IMR-90 (cell line): Measurements from ENCODE around the gene VSNL1. TPM values are rescaled to one million over a fixed set of nuclear protein-coding genes. Genes with fewer than 3 reads are reported as not detected.

Experiments
- ATAC-seq: fragments of 200-7000 bp; cut with Tn5 transposase; 2 replicates; pipeline ENCODE4 v1.9.1; 2020; ENCODE audit warnings: low read depth, mild to moderate bottlenecking, moderate library complexity
- BruUV-seq: library from RNA; stranded (reverse); fragments of 400-500 nt; replicated peaks from 2 replicates; lab custom pipeline; 2021; lab: Mats Ljungman, UMichigan
- CTCF ChIA-PET: fragments of 300-600 bp; formaldehyde crosslinking; extraction: SDS; loops from one replicate; lab custom pipeline; 2021; ENCODE audit warnings: antibody characterized with exemption; lab: Yijun Ruan, JAX
- POLR2A ChIA-PET: fragments of 300-600 bp; sonication (Branson Sonifier 250); formaldehyde crosslinking; loops from one replicate; lab custom pipeline; 2022; ENCODE audit warnings: antibody characterized with exemption; ENCODE audit not compliant: unreplicated experiment; lab: Charles Lee
- DNase-seq: peaks from one replicate; pipeline ENCODE4 v3.0.0; 2013
- H2AFZ ChIP-seq: replicated peaks from 2 replicates; pipeline ENCODE3; 2013; ENCODE audit warnings: low read length, mild to moderate bottlenecking; ENCODE audit not compliant: poor library complexity
- H2AK5ac ChIP-seq: 2 replicates; pipeline ENCODE4 v1.6.1; 2013; ENCODE audit warnings: low read depth, low read length, inconsistent platforms
- H2AK9ac ChIP-seq: replicated peaks from 2 replicates; pipeline ENCODE3; 2013; ENCODE audit warnings: mild to moderate bottlenecking, low read depth, low read length, moderate library complexity; ENCODE audit not compliant: poor library complexity
- H2BK120ac ChIP-seq: 2 replicates; pipeline ENCODE4 v1.6.1; 2013; ENCODE audit warnings: low read depth, low read length, inconsistent platforms
- H2BK15ac ChIP-seq: 3 replicates; pipeline ENCODE4 v1.6.1; 2013; ENCODE audit warnings: low read depth, low read length, inconsistent platforms
- H2BK20ac ChIP-seq: 2 replicates; pipeline ENCODE4 v1.6.1; 2013; ENCODE audit warnings: low read depth, mild to moderate bottlenecking, inconsistent platforms, low read length, moderate library complexity
- H2BK5ac ChIP-seq: 2 replicates; pipeline ENCODE4 v1.6.1; 2013; ENCODE audit warnings: mild to moderate bottlenecking, low read depth, low read length, inconsistent platforms; ENCODE audit not compliant: poor library complexity, severe bottlenecking
- H3K14ac ChIP-seq: replicated peaks from 2 replicates; pipeline ENCODE4 v1.6.1; 2013; ENCODE audit warnings: low read depth, low read length, inconsistent platforms
- H3K18ac ChIP-seq: 2 replicates; pipeline ENCODE4 v1.6.1; 2013; ENCODE audit warnings: low read depth, low read length, control low read depth
- H3K23ac ChIP-seq: 2 replicates; pipeline ENCODE4 v1.6.1; 2013; ENCODE audit warnings: low read depth, low read length, inconsistent platforms
- H3K27ac ChIP-seq: 2 replicates; pipeline ENCODE4 v1.5.1; 2013; ENCODE audit warnings: mild to moderate bottlenecking, control low read depth, low read length; ENCODE audit not compliant: insufficient read depth
- H3K27me3 ChIP-seq: 2 replicates; pipeline ENCODE4 v1.6.1; 2013; ENCODE audit warnings: low read length; ENCODE audit not compliant: control insufficient read depth, insufficient read depth
- H3K36me3 ChIP-seq: 2 replicates; pipeline ENCODE4 v1.6.1; 2013; ENCODE audit warnings: low read length, mixed read lengths; ENCODE audit not compliant: control insufficient read depth, insufficient read depth
- H3K4ac ChIP-seq: 2 replicates; pipeline ENCODE4 v1.6.1; 2013; ENCODE audit warnings: low read depth, low read length, inconsistent platforms
- H3K4me1 ChIP-seq: 2 replicates; pipeline ENCODE4 v1.6.1; 2013; ENCODE audit warnings: low read length, mixed read lengths; ENCODE audit not compliant: control insufficient read depth, insufficient read depth
- H3K4me2 ChIP-seq: 2 replicates; pipeline ENCODE4 v1.6.1; 2013; ENCODE audit warnings: low read depth, mild to moderate bottlenecking, control low read depth, low read length, moderate library complexity
- H3K4me3 ChIP-seq: 2 replicates; pipeline ENCODE4 v1.5.1; 2013; ENCODE audit warnings: low read depth, mild to moderate bottlenecking, control low read depth, low read length, moderate library complexity; ENCODE audit not compliant: insufficient read depth
- H3K56ac ChIP-seq: 2 replicates; pipeline ENCODE4 v1.6.1; 2013; ENCODE audit warnings: low read length, inconsistent platforms; ENCODE audit not compliant: insufficient read depth; ENCODE audit errors: extremely low read depth
- H3K79me1 ChIP-seq, 2 experiments: 2 replicates each; pipeline ENCODE4 v1.6.1; 2013; ENCODE audit warnings: low read length in 2 of 2, inconsistent platforms in 1 of 2, low read depth in 1 of 2
- H3K9ac ChIP-seq: 2 replicates; pipeline ENCODE4 v1.6.1; 2013; ENCODE audit warnings: low read depth, low read length, control low read depth
- H3K9me1 ChIP-seq: 2 replicates; pipeline ENCODE4 v1.6.1; 2013; ENCODE audit warnings: low read length, inconsistent platforms; ENCODE audit not compliant: insufficient read depth
- H3K9me3 ChIP-seq: 2 replicates; pipeline ENCODE4 v1.6.1; 2013; ENCODE audit warnings: low read length; ENCODE audit not compliant: control insufficient read depth, insufficient read depth
- H4K20me1 ChIP-seq: 2 replicates; pipeline ENCODE4 v1.6.1; 2013; ENCODE audit warnings: low read length, inconsistent platforms; ENCODE audit not compliant: insufficient read depth
- H4K5ac ChIP-seq: 2 replicates; pipeline ENCODE4 v1.6.1; 2013; ENCODE audit warnings: mild to moderate bottlenecking, low read depth, low read length, control low read depth
- H4K8ac ChIP-seq, 2 experiments: 2 replicates each; pipeline ENCODE4 v1.6.1; 2013; ENCODE audit warnings: low read depth in 2 of 2, low read length in 2 of 2, control low read depth in 1 of 2, inconsistent platforms in 1 of 2
- H4K91ac ChIP-seq: 2 replicates; pipeline ENCODE4 v1.6.1; 2013; ENCODE audit warnings: low read depth, low read length, inconsistent platforms; ENCODE audit not compliant: insufficient read depth
- BHLHE40 ChIP-seq: fragments of 150-350 bp; IDR thresholded peaks from 2 replicates; pipeline ENCODE4 v1.6.1; 2016; ENCODE audit warnings: mild to moderate bottlenecking, low read depth, low read length
- CHD1 ChIP-seq: IDR thresholded peaks from 2 replicates; pipeline ENCODE4 v1.6.1; 2012; ENCODE audit warnings: low read depth, low read length, improper control_type of control experiment
- ELK1 ChIP-seq: fragments of 150-350 bp; IDR thresholded peaks from 2 replicates; pipeline ENCODE4 v1.6.1; 2016; ENCODE audit warnings: low read depth, mild to moderate bottlenecking, low read length, moderate library complexity, borderline replicate concordance
- MAZ ChIP-seq: IDR thresholded peaks from 2 replicates; pipeline ENCODE4 v1.6.1; 2012; ENCODE audit warnings: low read depth, mild to moderate bottlenecking, low read length, improper control_type of control experiment, moderate library complexity, borderline replicate concordance
- MXI1 ChIP-seq: IDR thresholded peaks from 2 replicates; pipeline ENCODE4 v1.6.1; 2012; ENCODE audit warnings: low read depth, mild to moderate bottlenecking, low read length, moderate library complexity, borderline replicate concordance
- SMC3 ChIP-seq: fragments of 150-350 bp; IDR thresholded peaks from 2 replicates; pipeline ENCODE4 v1.6.1; 2016; ENCODE audit warnings: low read depth, mild to moderate bottlenecking, antibody characterized with exemption, low read length, moderate library complexity
- USF2 ChIP-seq: fragments of 150-350 bp; IDR thresholded peaks from 2 replicates; pipeline ENCODE4 v1.6.1; 2017; ENCODE audit warnings: mild to moderate bottlenecking, antibody characterized with exemption, low read length, low read depth
- WGBS, 2 experiments: methylation state at CpG; one replicate each; pipeline versions ENCODE4 v1.1.5 to v1.1.7; 2013; ENCODE audit warnings: missing lambda C conversion rate in 2 of 2; ENCODE audit not compliant: insufficient read length in 1 of 2; ENCODE audit errors: extremely low coverage in 2 of 2; 5-methylcytosine and 5-hydroxymethylcytosine counted together
- dilution Hi-C: fragments of 300-500 bp; cut with HindIII; formaldehyde crosslinking; loops from one replicate; pipeline ENCODE4 v1.14.3; 2018; ENCODE audit warnings: low sequenced_read_pairs; ENCODE audit not compliant: unreplicated experiment
- in situ Hi-C: fragments of 300-500 bp; cut with MboI; formaldehyde crosslinking; loops from 3 replicates; pipeline ENCODE4 v1.14.3; 2019; ENCODE audit warnings: low sequenced_read_pairs, inconsistent platforms, mixed read lengths
- intact Hi-C: fragments of 100-400 bp; cut with micrococcal nuclease; formaldehyde crosslinking; loops from 2 replicates; pipeline ENCODE4 v1.10.0; 2022
- polyA plus RNA-seq, 3 experiments: library from polyadenylated mRNA; depleted of rRNA; stranded (reverse); fragments of >200 nt; gene quantifications; 2 replicates each; pipeline ENCODE4 v1.2.3, GENCODE V29; 2012; ENCODE audit warnings: low replicate concordance in 1 of 3
- total RNA-seq: library from RNA; depleted of rRNA; stranded (reverse); fragments of >200 nt; gene quantifications from 2 replicates; pipeline ENCODE4 v1.2.3, GENCODE V29; 2012

The VSNL1 gene
- total and polyA plus RNA-seq, 2 of the 4 experiments (the other 2 are of a cell fraction), result 0.32 to 0.36 TPM

GRCh38 chr2:17646838-17647701 is 106.6 kb downstream of the VSNL1 start:
- in situ Hi-C loops, result no loop called here
- POLR2A ChIA-PET, result no interaction called here
- CTCF ChIA-PET, result interaction anchor here (1.4 to 1.7 kb wide), 2 partner anchors 14 to 31 kb away, joined by 5 to 9 read pairs; no protein-coding TSS in a partner anchor

More at GRCh38 chr2:17646838-17647701, 106.6 kb downstream of the VSNL1 start:
- no peak overlapping the region; the same call in 1 of the 2 replicates for H2AK5ac ChIP-seq
- H2BK15ac ChIP-seq, result no peak overlapping the region
- H4K5ac ChIP-seq, result no peak overlapping the region
- no peaks in the 10 kb centered on the region for H3K79me1 ChIP-seq
- no peak overlapping the region for H3K56ac ChIP-seq
- no peak overlapping the region for H3K27ac ChIP-seq
- no peak overlapping the region for H2AK9ac ChIP-seq
- no peak overlapping the region for H4K8ac ChIP-seq
- H3K4ac ChIP-seq, result no peak overlapping the region
- H3K23ac ChIP-seq, result no peak overlapping the region
- dilution Hi-C loops, result no loop called here
- no peak overlapping the region for H3K4me2 ChIP-seq
- no peak overlapping the region for H2BK120ac ChIP-seq
- no peaks in the 10 kb centered on the region for H3K9me3 ChIP-seq
- H3K4me3 ChIP-seq, result no peak overlapping the region
- no peak overlapping the region for H2AFZ ChIP-seq
- H3K18ac ChIP-seq, result no peak overlapping the region
- no peaks in the 10 kb centered on the region for H4K20me1 ChIP-seq
- H4K91ac ChIP-seq, result no peak overlapping the region
- peaks cover 24% of the 10 kb centered on the region for H3K9me1 ChIP-seq
- ATAC-seq (no peak), DNase-seq (no peak)
- H3K14ac ChIP-seq, result no peak overlapping the region
- H2BK20ac ChIP-seq, result no peak overlapping the region
- intact Hi-C loops, result loop anchor here (2.0 kb wide), 2 partner anchors 24 to 108 kb away; no protein-coding TSS in a partner anchor
- no peaks in the 10 kb centered on the region for H3K36me3 ChIP-seq
- H3K9ac ChIP-seq, result no peak overlapping the region
- no peak for TF ChIP-seq USF2
- TF ChIP-seq SMC3, result no peak
- no peak for TF ChIP-seq ELK1
- TF ChIP-seq CHD1, result no peak
- no peak for TF ChIP-seq BHLHE40
- TF ChIP-seq MXI1, result no peak
- no peak for TF ChIP-seq MAZ
- H2BK5ac ChIP-seq, result no peak overlapping the region
- no CpG with 5 or more reads among the region's 5 CpGs for WGBS, 2 experiments
- BruUV-seq, result no TSS peak
- peaks cover 21% of the 10 kb centered on the region for H3K4me1 ChIP-seq
- no peaks in the 10 kb centered on the region for H3K27me3 ChIP-seq
